Common myeloid progenitor, CD34-positive (primary cell): Measurements from ENCODE around the gene PIM1.
A peak's percentile ranks its signal among the peaks of the same experiment; 100 is the strongest.
"Not testable (repeated sequence)": the region's sequence is repeated elsewhere in the genome, so short reads cannot be mapped to it uniquely, and the experiment has no call there.

ENCODE experiments used
- CTCF ChIA-PET: fragments of 350-600 bp; sonication (Branson Sonifier 250); formaldehyde crosslinking; loops from one replicate; lab custom pipeline; 2021; ENCODE audit warnings: antibody characterized with exemption; lab: Charles Lee
- POLR2A ChIA-PET: fragments of 350-600 bp; sonication (Branson Sonifier 250); formaldehyde crosslinking; loops from one replicate; lab custom pipeline; 2021; ENCODE audit warnings: antibody characterized with exemption; lab: Charles Lee
- DNase-seq, 3 donors: peaks; one replicate each; pipeline versions ENCODE4 v3.0.0 to v3.0.0-alpha.2; 2013
- H3K27ac ChIP-seq, 2 experiments: 1 replicate in 1 of 2; 2 replicates in 1 of 2; pipeline ENCODE4 v1.7.0; 2013; ENCODE audit warnings: inconsistent platforms in 2 of 2, low read length in 2 of 2, mild to moderate bottlenecking in 2 of 2, low read depth in 1 of 2, moderate library complexity in 1 of 2; ENCODE audit not compliant: severe bottlenecking in 2 of 2, insufficient read depth in 1 of 2, poor library complexity in 1 of 2
- H3K27me3 ChIP-seq, 5 experiments: replicated peaks in 2 of 5; 1 replicate in 3 of 5; 2 replicates in 2 of 5; pipeline versions ENCODE4 v1.6.1 to v1.7.0; 2013; ENCODE audit warnings: low read length in 4 of 5, mild to moderate bottlenecking in 2 of 5, moderate library complexity in 2 of 5, inconsistent platforms in 1 of 5; ENCODE audit not compliant: insufficient read depth in 5 of 5, control insufficient read depth in 4 of 5
- H3K36me3 ChIP-seq, 4 experiments: 1 replicate in 2 of 4; 2 replicates in 2 of 4; pipeline versions ENCODE4 v1.6.1 to v1.7.0; 2013; ENCODE audit warnings: low read length in 3 of 4, control low read depth in 1 of 4, mild to moderate bottlenecking in 1 of 4; ENCODE audit not compliant: control insufficient read depth in 4 of 4, insufficient read depth in 4 of 4
- H3K4me1 ChIP-seq, 4 experiments: 1 replicate in 3 of 4; 2 replicates in 1 of 4; pipeline versions ENCODE4 v1.6.1 to v1.7.1; 2013; ENCODE audit warnings: low read length in 3 of 4, mild to moderate bottlenecking in 3 of 4, control low read depth in 1 of 4, inconsistent platforms in 1 of 4, moderate library complexity in 1 of 4; ENCODE audit not compliant: control insufficient read depth in 4 of 4, insufficient read depth in 4 of 4; ENCODE audit errors: control extremely low read depth in 1 of 4
- H3K4me3 ChIP-seq, 7 experiments: 1 replicate in 4 of 7; 2 replicates in 3 of 7; pipeline versions ENCODE4 v1.5.1 to v1.7.0; 2013; ENCODE audit warnings: mild to moderate bottlenecking in 7 of 7, low read length in 6 of 7, moderate library complexity in 6 of 7, inconsistent platforms in 2 of 7, low read depth in 2 of 7, control low read depth in 1 of 7; ENCODE audit not compliant: insufficient read depth in 4 of 7, control insufficient read depth in 1 of 7; ENCODE audit errors: extremely low read depth in 1 of 7
- H3K9me3 ChIP-seq, 5 experiments: 1 replicate in 4 of 5; 2 replicates in 1 of 5; pipeline versions ENCODE4 v1.6.1 to v1.7.1; 2013; ENCODE audit warnings: low read length in 4 of 5, mild to moderate bottlenecking in 2 of 5, inconsistent platforms in 1 of 5, low read depth in 1 of 5, moderate library complexity in 1 of 5; ENCODE audit not compliant: control insufficient read depth in 4 of 5, insufficient read depth in 2 of 5; ENCODE audit errors: control extremely low read depth in 1 of 5
- WGBS: methylation state at CpG from one replicate; pipeline ENCODE4 v1.1.5; 2013; ENCODE audit not compliant: insufficient coverage; 5-methylcytosine and 5-hydroxymethylcytosine counted together

PIM1 gene

DNA sequence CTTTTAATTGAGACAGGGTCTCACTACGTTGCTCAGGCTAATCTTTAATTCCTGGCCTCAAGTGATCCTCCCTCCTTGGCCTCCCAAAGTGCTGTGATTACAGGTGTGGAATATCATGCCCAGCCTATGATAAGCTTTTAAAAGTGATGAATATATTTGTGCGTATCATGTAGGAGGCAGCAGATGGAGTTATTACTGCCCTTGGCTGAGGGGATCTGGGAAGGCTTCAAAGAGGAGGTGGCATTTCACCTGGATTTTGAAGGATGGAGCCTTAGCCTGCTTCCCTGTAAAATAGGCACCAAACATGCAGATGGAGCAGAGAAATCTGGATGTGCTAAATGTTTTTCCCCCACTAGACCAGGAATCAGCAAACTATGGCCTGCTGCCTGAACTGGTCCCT is 10.1 kb downstream of the PIM1 start:
- Histone ChIP-seq H3K27me3 (no peaks in the 10 kb centered on the region), H3K27ac (peak overlapping the region in 1 of 2 experiments; percentile 54), H3K9me3 (no peaks in the 10 kb centered on the region), H3K4me3 (no peak overlapping the region), H3K36me3 (peaks cover 0 to 10% (median 4%) of the 10 kb centered on the region in 4 experiments), H3K4me1 (peaks cover 28 to 84% (median 75%) of the 10 kb centered on the region in 4 experiments)
- ChIA-PET CTCF (interaction anchor here (3.8 to 27.8 kb wide), 5 partner anchors 8 to 155 kb away, joined by 33 to 436 read pairs (median 415); no protein-coding TSS in a partner anchor), POLR2A (no interaction called here)
- no peak for DNase-seq
- WGBS = 100% methylated on average over 2 of the region's 2 CpGs

DNA sequence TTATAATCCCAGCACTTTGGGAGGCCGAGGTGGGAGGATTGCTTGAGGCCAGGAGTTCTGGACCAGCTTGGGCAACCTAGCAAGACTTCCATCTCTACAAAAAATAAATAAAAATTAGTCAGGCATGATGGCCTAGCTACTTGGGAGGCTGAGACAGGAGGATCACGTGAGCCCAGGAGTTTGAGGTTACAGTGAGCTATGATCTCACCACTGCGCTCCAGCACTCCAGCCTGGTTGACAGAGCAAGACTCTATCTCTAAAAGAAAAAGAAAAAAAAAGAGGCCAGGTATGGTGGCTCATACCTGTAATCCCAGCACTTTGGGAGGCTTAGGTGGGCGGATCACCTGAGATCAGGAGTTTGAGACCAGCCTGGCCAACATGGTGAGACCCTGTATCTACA is 10.7 kb downstream of the PIM1 start:
- 100% methylated on average over 1 of the region's 4 CpGs for WGBS
- H3K27ac ChIP-seq = peak overlapping the region in 1 of 2 experiments; percentile 54
- H3K4me1 ChIP-seq = peaks cover 23 to 84% (median 73%) of the 10 kb centered on the region in 4 experiments
- not testable (repeated sequence) for H3K9me3 ChIP-seq, DNase-seq, H3K4me3 ChIP-seq, H3K36me3 ChIP-seq, H3K27me3 ChIP-seq
- ChIA-PET POLR2A (interaction anchor here (0.6 kb wide), 1 partner anchor 22 kb away, joined by 3 read pairs; no protein-coding TSS in a partner anchor), CTCF (interaction anchor here (0.6 to 27.8 kb wide), 6 partner anchors 8 to 156 kb away, joined by 4 to 436 read pairs (median 252); no protein-coding TSS in a partner anchor)

DNA sequence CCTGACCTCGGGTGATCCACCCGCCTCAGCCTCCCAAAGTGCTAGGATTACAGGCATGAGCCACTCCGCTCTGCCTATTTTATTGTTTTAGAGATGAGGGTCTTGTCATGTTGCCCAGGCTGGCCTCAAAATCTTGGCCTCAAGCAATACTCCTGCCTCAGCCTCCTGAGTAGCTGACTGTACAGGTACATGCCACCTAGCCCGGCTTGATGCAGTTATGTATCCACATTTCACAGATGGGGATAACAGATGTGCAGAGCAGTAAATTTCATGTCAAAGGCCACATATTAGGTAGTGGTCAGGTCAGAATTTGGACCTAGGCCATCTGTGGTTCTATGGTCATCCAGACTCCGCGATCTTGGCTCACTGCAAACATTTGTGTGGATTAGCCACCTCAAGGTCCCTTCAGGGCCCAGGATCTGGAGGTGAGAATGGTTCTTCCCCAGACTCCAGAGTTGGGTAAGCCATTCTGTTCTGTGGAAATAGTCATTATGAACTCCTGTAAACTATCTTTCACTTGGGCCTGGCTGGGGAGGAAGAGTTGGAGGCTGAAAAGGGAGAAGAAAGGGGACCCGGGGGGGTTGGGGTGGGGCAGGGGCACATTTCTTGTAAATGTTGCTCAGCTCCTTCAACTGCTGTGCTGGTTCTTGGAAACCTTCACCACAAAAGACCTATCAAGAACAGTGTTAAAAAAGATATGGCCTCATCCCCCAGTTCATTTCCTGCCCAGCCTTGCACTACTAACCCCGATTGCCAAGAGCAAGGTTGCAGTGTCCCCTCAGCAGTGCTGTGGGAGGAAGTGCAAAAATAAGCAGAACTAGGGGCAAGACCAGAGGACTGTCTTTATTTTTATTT is 13.0 kb downstream of the PIM1 start:
- Histone ChIP-seq H3K27me3 (no peaks in the 10 kb centered on the region), H3K4me1 (peaks cover 14 to 76% (median 66%) of the 10 kb centered on the region in 4 experiments), H3K4me3 (peak overlapping the region in 3 of 7 experiments; percentile 30 to 51 (median 30)), H3K27ac (peak overlapping the region; percentile 64 to 85), H3K9me3 (no peaks in the 10 kb centered on the region), H3K36me3 (no peaks in the 10 kb centered on the region)
- ChIA-PET POLR2A (interaction anchor here (0.6 to 1.4 kb wide), 4 partner anchors 11 to 355 kb away, joined by 3 to 4 read pairs (median 3); no protein-coding TSS in a partner anchor), CTCF (interaction anchor here (1.3 to 27.8 kb wide), 6 partner anchors 9 to 158 kb away, joined by 3 to 436 read pairs (median 252); no protein-coding TSS in a partner anchor)
- peak; percentile 94 to 99 (median 98) for DNase-seq
- WGBS = 36% methylated on average over 4 of the region's 8 CpGs

DNA sequence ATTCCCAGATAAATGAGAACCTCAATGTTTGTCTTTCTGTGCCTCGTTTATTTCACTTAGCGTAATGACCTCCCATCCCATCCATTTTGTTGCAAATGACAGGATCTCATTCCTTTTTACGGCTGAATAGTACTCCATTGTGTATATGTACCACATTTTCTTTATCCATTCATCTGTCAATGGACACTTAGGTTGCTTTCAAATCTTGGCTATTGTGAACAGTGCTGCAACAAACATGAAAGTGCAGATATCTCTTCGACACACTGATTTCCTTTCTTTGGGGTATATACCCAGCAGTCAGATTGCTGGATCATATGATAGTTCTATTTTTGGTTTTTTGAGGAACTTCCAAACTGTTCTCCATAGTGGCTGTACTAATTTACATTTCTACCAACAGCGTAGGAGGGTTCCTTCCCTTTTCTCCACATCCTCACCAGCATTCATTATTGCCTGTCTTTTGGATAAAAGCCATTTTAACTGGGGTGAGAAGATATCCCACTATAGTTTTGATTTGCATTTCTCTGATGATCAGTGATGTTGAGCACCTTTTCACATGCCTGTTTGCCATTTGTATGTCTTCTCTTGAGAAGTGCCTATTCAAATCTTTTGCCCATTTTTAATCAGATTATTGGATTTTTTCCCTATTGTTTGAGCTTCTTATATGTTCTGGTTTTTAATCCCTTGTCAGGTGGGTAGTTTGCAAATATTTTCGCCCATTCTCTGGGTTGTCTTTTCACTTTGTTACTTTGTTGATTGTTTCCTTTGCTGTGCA is 16.2 kb downstream of the PIM1 start:
- 85% methylated on average over 3 of the region's 6 CpGs for WGBS
- ChIA-PET CTCF (interaction anchor here (0.8 to 5.7 kb wide), 5 partner anchors 8 to 168 kb away, joined by 3 to 57 read pairs (median 5); no protein-coding TSS in a partner anchor), POLR2A (interaction anchor here (1.5 kb wide), 1 partner anchor 9 kb away, joined by 7 read pairs; no protein-coding TSS in a partner anchor)
- peak in 1 of 3 donors; percentile 44 for DNase-seq
- H3K36me3 ChIP-seq, H3K9me3 ChIP-seq, H3K27me3 ChIP-seq, H3K27ac ChIP-seq, H3K4me3 ChIP-seq: not testable (repeated sequence)
- peaks cover 23 to 83% (median 64%) of the 10 kb centered on the region in 4 experiments for H3K4me1 ChIP-seq

DNA sequence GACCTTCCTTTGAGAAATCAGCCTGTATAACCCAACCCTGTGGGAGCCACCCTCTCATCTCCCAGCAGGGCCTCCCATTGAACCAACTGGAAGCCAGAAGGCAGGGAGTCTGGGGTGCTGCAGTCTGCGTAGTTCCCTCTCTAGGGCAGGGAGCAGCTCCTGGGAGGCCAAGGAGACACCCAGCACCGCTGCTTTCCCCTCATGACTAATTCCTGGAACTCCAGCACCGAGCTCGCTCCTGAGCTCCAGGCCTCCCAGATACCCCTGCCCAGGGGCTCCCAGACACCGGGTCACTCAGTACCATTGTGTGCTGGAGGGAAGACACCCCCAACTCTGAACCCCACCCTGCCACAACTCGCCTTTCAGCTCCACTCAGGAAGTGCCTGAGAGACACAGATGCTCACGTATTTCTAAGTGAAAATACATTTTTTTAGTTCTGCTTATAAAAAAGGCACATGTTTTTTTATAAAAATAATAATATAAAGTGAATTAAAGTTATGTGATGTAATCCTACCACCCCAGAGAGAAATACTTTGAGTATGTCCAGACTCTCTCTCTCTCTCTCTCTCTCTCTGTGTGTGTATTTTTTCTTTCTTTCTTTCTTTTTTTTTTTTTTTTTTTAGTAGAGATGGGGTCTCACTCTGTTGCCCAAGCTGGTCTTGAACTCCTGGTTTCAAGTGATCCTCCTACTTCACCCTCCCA is 17.5 kb downstream of the PIM1 start:
- H3K36me3 ChIP-seq = no peaks in the 10 kb centered on the region
- no peaks in the 10 kb centered on the region for H3K9me3 ChIP-seq
- ChIA-PET POLR2A (interaction anchor here (1.0 to 1.5 kb wide), 3 partner anchors 10 to 18 kb away, joined by 4 to 8 read pairs (median 7); no protein-coding TSS in a partner anchor), CTCF (interaction anchor here (1.4 to 5.7 kb wide), 8 partner anchors 9 to 170 kb away, joined by 4 to 57 read pairs (median 8); no protein-coding TSS in a partner anchor)
- peak in 2 of 3 donors; percentile 70 to 81 for DNase-seq
- no peaks in the 10 kb centered on the region for H3K27me3 ChIP-seq
- H3K4me1 ChIP-seq = peaks cover 23 to 83% (median 61%) of the 10 kb centered on the region in 4 experiments
- H3K4me3 ChIP-seq = peak overlapping the region in 3 of 7 experiments; percentile 10 to 39 (median 16)
- 17% methylated on average over 3 of the region's 7 CpGs for WGBS
- H3K27ac ChIP-seq = peak overlapping the region in 1 of 2 experiments; percentile 81

DNA sequence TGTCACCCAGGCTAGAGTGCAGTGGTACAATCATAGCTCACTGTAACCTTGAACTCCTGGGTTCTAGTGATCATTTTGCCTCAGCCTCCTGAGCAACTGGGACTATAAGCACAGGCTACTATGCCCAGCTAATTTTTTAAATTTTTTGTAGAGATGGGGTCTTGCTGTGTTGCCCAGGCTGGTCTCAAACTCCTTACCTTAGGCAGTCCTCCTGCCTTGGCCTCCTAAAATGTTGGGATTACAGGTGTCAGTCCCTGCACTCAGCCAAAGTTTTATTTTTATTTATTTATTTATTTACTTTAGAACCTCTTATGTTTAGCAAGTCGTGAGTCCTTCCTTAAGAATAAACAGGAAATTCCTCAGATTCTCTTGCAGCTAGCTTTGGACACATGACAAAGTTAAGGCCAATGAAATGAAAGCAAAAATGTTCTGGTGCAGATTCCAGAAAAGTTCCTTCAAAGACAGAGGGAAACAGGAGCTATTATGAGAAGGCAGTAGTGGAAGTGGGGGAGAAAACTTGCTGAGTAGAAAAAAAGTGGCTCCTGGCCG is 19.1 kb downstream of the PIM1 start:
- Histone ChIP-seq H3K27ac (peak overlapping the region in 1 of 2 experiments; percentile 85), H3K9me3 (no peaks in the 10 kb centered on the region), H3K4me3 (peak overlapping the region in 1 of 7 experiments; percentile 5), H3K4me1 (peaks cover 16 to 87% (median 64%) of the 10 kb centered on the region in 4 experiments), H3K27me3 (no peaks in the 10 kb centered on the region), H3K36me3 (no peaks in the 10 kb centered on the region)
- WGBS = no CpG with 5 or more reads among the region's 2 CpGs
- POLR2A ChIA-PET = interaction anchor here (0.6 to 1.1 kb wide), 4 partner anchors 14 to 509 kb away, joined by 3 to 6 read pairs (median 4); partner anchors contain the start of gene MDGA1
- CTCF ChIA-PET = interaction anchor here (1.1 to 6.8 kb wide), 8 partner anchors 10 to 171 kb away, joined by 4 to 89 read pairs (median 11); no protein-coding TSS in a partner anchor
- peak in 1 of 3 donors; percentile 34 for DNase-seq
